Neural crest cell (in vitro differentiated cells): Measurements from ENCODE around the gene FKBP5. TPM values are rescaled to one million over a fixed set of nuclear protein-coding genes. Genes with fewer than 3 reads are reported as not detected.
"Not testable (repeated sequence)": the region's sequence is repeated elsewhere in the genome, so short reads cannot be mapped to it uniquely, and the experiment has no call there.

Experiments
- DNase-seq: peaks from one replicate; pipeline ENCODE4 v3.0.0; 2021; ENCODE audit warnings: low read depth, mixed read lengths, low spot score
- H3K27ac Mint-ChIP-seq: one replicate; pipeline ENCODE4 v1.8.0; 2021; ENCODE audit warnings: mild to moderate bottlenecking, mixed read lengths; ENCODE audit not compliant: unreplicated experiment
- H3K27me3 Mint-ChIP-seq: 2 replicates; pipeline ENCODE4 v1.8.0; 2021; ENCODE audit warnings: low read depth, mild to moderate bottlenecking, mixed read lengths
- H3K36me3 Mint-ChIP-seq: 2 replicates; pipeline ENCODE4 v1.8.0; 2021; ENCODE audit warnings: low read depth, mild to moderate bottlenecking, mixed read lengths
- H3K4me1 Mint-ChIP-seq: 2 replicates; pipeline ENCODE4 v1.8.0; 2021; ENCODE audit warnings: mixed read lengths
- H3K4me3 Mint-ChIP-seq: one replicate; pipeline ENCODE4 v1.8.0; 2021; ENCODE audit warnings: mild to moderate bottlenecking, mixed read lengths
- H3K9me3 Mint-ChIP-seq: 2 replicates; pipeline ENCODE4 v1.8.0; 2021; ENCODE audit warnings: mixed read lengths
- CTCF ChIP-seq: fragments of 200-600 bp; sonication (generic); conservative IDR thresholded peaks from 2 replicates; pipeline ENCODE4 v1.5.0; 2021; ENCODE audit warnings: antibody characterized with exemption, mild to moderate bottlenecking
- total RNA-seq: library from RNA; stranded (reverse); gene quantifications from 2 replicates; pipeline ENCODE4 v1.2.1, GENCODE V29; 2021

The FKBP5 gene
- total RNA-seq, 1 donor from 2014 or later: 39.6 TPM

DNA sequence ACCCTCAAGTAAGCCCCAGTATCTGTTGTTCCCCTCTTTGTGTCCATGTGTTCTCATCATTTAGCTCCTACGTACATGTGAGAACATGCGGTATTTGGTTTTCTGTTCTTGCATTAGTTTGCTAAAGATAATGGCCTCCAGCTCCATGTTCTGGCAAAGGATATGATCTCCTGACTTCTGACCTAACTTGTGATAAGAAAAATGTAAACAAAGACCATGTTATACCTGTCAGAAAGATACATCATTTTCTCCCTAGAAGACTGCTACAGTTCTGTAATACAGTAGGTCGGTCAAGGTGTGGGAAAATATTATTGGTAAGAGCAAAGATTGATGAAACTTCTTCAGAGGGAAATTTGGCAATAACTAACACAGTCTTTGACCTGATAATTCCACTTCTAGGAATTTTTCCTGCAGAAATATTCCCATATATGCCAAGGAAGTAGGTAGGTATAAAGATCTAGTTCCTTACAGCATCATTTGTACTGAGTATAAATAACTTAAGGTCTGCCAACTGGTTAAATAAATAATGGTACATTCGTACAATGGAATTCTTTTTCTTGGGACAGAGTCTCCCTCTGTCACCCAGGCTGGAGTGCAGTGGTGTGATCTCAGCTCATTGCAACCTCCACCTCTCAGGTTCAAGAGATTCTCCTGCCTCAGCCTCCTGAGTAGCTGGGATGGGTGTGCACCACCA is 19.1 kb upstream of the FKBP5 start:
- H3K4me3 Mint-ChIP-seq: no peak overlapping the region

DNA sequence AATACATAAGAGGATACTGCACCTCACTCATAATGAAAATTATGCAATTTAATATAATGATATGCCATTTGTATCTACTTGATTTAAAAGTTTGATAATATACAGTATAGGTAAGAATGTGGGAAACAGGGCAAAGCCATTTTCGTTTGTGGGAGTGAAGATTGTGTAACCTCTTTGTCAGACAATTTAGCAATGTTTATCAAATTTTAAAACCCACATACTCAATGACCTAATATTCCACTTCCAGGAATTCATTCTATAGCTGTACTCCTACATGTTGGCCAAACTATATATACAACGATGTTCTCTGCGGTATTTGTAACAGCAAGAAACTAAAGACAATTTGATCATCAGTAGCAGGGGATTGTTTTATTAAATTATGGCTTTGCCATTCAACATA is 17.8 kb upstream of the FKBP5 start:
- peaks cover 6% of the 10 kb centered on the region for H3K9me3 Mint-ChIP-seq
- no peak for TF ChIP-seq CTCF
- H3K4me1 Mint-ChIP-seq: no peaks in the 10 kb centered on the region
- DNase-seq: no peak
- H3K4me3 Mint-ChIP-seq: no peak overlapping the region
- peaks cover 3% of the 10 kb centered on the region for H3K36me3 Mint-ChIP-seq
- H3K27me3 Mint-ChIP-seq: no peaks in the 10 kb centered on the region
- H3K27ac Mint-ChIP-seq: no peak overlapping the region

More for the DNA sequence above, 19.1 kb upstream of the FKBP5 start:
- TF ChIP-seq CTCF: no peak
- DNase-seq: no peak
- H3K27me3 Mint-ChIP-seq: no peaks in the 10 kb centered on the region
- no peak overlapping the region for H3K27ac Mint-ChIP-seq
- no peaks in the 10 kb centered on the region for H3K4me1 Mint-ChIP-seq
- H3K36me3 Mint-ChIP-seq: peaks cover 3% of the 10 kb centered on the region
- peaks cover 6% of the 10 kb centered on the region for H3K9me3 Mint-ChIP-seq

GRCh38 chr6:35703554-35703953 is 14.8 kb upstream of the FKBP5 start:
- H3K27me3 Mint-ChIP-seq: no peaks in the 10 kb centered on the region
- peaks cover 3% of the 10 kb centered on the region for H3K36me3 Mint-ChIP-seq
- no peak overlapping the region for H3K4me3 Mint-ChIP-seq
- H3K9me3 Mint-ChIP-seq: peaks cover 6% of the 10 kb centered on the region
- no peak for DNase-seq
- no peak overlapping the region for H3K27ac Mint-ChIP-seq
- H3K4me1 Mint-ChIP-seq: no peaks in the 10 kb centered on the region
- TF ChIP-seq CTCF: no peak

GRCh38 chr6:35698858-35699257 is 10.1 kb upstream of the FKBP5 start:
- Mint-ChIP-seq H3K4me3 (no peak overlapping the region), H3K27me3 (no peaks in the 10 kb centered on the region), H3K36me3 (peaks cover 1% of the 10 kb centered on the region), H3K4me1 (no peaks in the 10 kb centered on the region), H3K9me3 (peaks cover 1% of the 10 kb centered on the region), H3K27ac (no peak overlapping the region)
- TF ChIP-seq CTCF: no peak
- DNase-seq: no peak

DNA sequence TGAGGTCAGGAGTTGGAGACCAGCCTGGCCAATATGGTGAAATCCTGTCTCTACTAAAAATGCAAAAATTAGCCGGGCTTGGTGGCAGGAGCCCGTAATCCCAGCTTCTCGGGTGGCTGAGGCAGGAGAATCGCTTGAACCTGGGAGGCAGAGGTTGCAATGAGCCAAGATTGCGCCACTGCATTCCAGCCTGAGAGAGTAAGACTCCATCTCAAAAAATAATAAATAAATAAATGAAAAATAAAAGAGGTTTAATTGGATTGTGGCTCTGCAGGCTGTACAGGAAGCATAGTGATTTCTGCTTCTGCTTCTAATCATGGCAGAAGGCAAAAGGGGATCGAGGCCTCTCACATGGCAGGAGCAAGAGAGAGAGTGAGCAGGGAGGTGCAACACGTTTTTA is 9.7 kb upstream of the FKBP5 start:
- not testable (repeated sequence) for H3K4me1 Mint-ChIP-seq, H3K36me3 Mint-ChIP-seq, H3K9me3 Mint-ChIP-seq, DNase-seq, H3K27ac Mint-ChIP-seq, H3K27me3 Mint-ChIP-seq, H3K4me3 Mint-ChIP-seq

GRCh38 chr6:35694462-35694861 is 5.7 kb upstream of the FKBP5 start:
- Mint-ChIP-seq H3K27ac (no peak overlapping the region), H3K9me3 (no peaks in the 10 kb centered on the region), H3K27me3 (no peaks in the 10 kb centered on the region), H3K4me3 (no peak overlapping the region), H3K4me1 (no peaks in the 10 kb centered on the region), H3K36me3 (no peaks in the 10 kb centered on the region)
- no peak for TF ChIP-seq CTCF
- no peak for DNase-seq
